Endothelial cell (in vitro differentiated cells): ENCODE measurements around the gene B4GALNT2. TPM values are rescaled to one million over a fixed set of nuclear protein-coding genes. Genes with fewer than 3 reads are reported as not detected.

ENCODE experiments used
- DNase-seq: peaks from one replicate; pipeline ENCODE4 v3.0.0; 2021; ENCODE audit warnings: low spot score
- H3K27ac Mint-ChIP-seq: one replicate; pipeline ENCODE4 v1.8.0; 2021; ENCODE audit warnings: mixed read lengths, inconsistent platforms; ENCODE audit not compliant: unreplicated experiment
- H3K27me3 Mint-ChIP-seq: one replicate; pipeline ENCODE4 v1.8.0; 2021; ENCODE audit warnings: mild to moderate bottlenecking, moderate library complexity, mixed read lengths, inconsistent platforms; ENCODE audit not compliant: unreplicated experiment
- H3K36me3 Mint-ChIP-seq: one replicate; pipeline ENCODE4 v1.8.0; 2021; ENCODE audit warnings: mild to moderate bottlenecking, low read depth, mixed read lengths, inconsistent platforms; ENCODE audit not compliant: unreplicated experiment
- H3K4me1 Mint-ChIP-seq: one replicate; pipeline ENCODE4 v1.8.0; 2021; ENCODE audit warnings: mild to moderate bottlenecking, mixed read lengths, inconsistent platforms; ENCODE audit not compliant: unreplicated experiment
- H3K4me3 Mint-ChIP-seq: one replicate; pipeline ENCODE4 v1.8.0; 2021; ENCODE audit warnings: mild to moderate bottlenecking, mixed read lengths, inconsistent platforms; ENCODE audit not compliant: unreplicated experiment
- H3K9me3 Mint-ChIP-seq: one replicate; pipeline ENCODE4 v1.8.0; 2021; ENCODE audit warnings: mixed read lengths, inconsistent platforms; ENCODE audit not compliant: unreplicated experiment
- total RNA-seq: library from RNA; stranded (reverse); fragmentation: NEBNext Ultra II Directional; extraction: Animal tissue kit (Norgen Biotek cat#: 25700); gene quantifications from one replicate; pipeline ENCODE4 v1.2.1, GENCODE V29; 2021; ENCODE audit not compliant: unreplicated experiment
- TF ChIP-seq, protein P1 (sequence below): fragments of 200-600 bp; sonication (generic); IDR thresholded peaks from one replicate; pipeline ENCODE4 v1.5.0; 2021; ENCODE audit warnings: antibody characterized with exemption; ENCODE audit not compliant: unreplicated experiment

The B4GALNT2 gene
- total RNA-seq, 1 donor from 2014 or later, result not detected

DNA sequence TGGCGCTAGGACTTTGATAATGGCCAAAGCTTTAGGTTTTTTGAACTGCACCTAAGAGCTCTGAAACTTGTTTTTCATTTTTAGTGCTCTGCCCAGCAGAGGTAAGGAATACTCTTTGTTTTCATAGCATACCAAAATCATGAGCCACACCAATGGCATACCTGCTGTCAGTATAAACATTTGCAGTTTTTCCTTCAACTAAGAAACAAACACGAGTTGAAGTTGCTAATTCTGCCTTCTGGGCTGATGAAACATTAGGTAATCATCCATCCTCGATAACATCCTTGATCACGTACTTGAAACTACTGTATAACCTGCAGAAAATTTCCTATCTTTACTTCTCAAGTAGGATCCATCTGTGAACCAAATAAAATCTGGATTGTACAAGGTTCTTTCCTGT is 20.6 kb upstream of the B4GALNT2 start:
- Mint-ChIP-seq H3K4me1 (peaks cover 5% of the 10 kb centered on the region), H3K27ac (no peak overlapping the region), H3K27me3 (peaks cover 1% of the 10 kb centered on the region), H3K4me3 (no peak overlapping the region), H3K9me3 (no peaks in the 10 kb centered on the region), H3K36me3 (no peaks in the 10 kb centered on the region)
- TF ChIP-seq, protein P1, sequence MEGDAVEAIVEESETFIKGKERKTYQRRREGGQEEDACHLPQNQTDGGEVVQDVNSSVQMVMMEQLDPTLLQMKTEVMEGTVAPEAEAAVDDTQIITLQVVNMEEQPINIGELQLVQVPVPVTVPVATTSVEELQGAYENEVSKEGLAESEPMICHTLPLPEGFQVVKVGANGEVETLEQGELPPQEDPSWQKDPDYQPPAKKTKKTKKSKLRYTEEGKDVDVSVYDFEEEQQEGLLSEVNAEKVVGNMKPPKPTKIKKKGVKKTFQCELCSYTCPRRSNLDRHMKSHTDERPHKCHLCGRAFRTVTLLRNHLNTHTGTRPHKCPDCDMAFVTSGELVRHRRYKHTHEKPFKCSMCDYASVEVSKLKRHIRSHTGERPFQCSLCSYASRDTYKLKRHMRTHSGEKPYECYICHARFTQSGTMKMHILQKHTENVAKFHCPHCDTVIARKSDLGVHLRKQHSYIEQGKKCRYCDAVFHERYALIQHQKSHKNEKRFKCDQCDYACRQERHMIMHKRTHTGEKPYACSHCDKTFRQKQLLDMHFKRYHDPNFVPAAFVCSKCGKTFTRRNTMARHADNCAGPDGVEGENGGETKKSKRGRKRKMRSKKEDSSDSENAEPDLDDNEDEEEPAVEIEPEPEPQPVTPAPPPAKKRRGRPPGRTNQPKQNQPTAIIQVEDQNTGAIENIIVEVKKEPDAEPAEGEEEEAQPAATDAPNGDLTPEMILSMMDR, result no peak
- no peak for DNase-seq

DNA sequence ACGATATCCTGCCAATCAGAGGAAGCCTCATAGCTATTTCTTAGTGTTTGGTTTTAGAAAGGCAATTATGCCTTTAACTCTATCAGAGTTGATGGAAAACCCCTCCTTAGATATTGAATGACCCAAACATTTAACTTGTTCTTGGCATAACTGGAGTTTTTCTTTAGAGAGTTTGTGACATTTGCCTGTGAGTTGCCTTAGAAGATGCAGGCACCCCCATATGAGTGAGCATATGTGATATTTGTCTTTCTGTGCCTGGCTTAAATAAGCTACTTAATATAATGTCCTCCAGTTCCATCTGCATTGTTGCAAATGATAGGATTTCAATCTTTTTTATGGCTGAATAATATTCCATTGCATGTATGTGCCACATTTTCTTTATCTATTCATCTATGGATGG is 19.6 kb upstream of the B4GALNT2 start:
- Mint-ChIP-seq H3K9me3 (no peaks in the 10 kb centered on the region), H3K36me3 (no peaks in the 10 kb centered on the region), H3K27me3 (peaks cover 1% of the 10 kb centered on the region), H3K4me3 (no peak overlapping the region), H3K4me1 (peaks cover 5% of the 10 kb centered on the region), H3K27ac (no peak overlapping the region)
- TF ChIP-seq, protein P1, result no peak
- no peak for DNase-seq

DNA sequence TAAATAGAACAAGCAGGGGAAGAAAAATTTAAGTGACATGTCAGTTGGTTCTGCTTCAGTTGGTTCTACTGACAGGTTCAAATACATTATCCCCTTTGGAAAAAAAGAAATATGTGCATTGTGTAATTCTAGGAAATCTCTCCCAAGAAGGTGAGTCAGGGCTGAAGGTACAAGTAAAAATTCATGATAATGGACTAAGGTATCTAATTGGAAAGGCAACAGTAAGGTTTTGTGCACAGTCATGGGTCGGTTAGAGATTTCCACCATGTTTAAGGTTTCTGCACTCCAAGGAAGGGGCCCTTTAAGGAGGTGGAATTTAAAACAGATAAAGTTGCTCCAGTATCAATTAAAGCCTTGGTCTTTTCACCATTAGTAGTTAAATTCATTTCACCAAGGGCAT is 17.9 kb upstream of the B4GALNT2 start:
- Mint-ChIP-seq H3K36me3 (no peaks in the 10 kb centered on the region), H3K4me3 (no peak overlapping the region), H3K4me1 (no peaks in the 10 kb centered on the region), H3K27me3 (no peaks in the 10 kb centered on the region), H3K9me3 (no peaks in the 10 kb centered on the region), H3K27ac (no peak overlapping the region)
- DNase-seq, result no peak
- TF ChIP-seq, protein P1, result no peak

DNA sequence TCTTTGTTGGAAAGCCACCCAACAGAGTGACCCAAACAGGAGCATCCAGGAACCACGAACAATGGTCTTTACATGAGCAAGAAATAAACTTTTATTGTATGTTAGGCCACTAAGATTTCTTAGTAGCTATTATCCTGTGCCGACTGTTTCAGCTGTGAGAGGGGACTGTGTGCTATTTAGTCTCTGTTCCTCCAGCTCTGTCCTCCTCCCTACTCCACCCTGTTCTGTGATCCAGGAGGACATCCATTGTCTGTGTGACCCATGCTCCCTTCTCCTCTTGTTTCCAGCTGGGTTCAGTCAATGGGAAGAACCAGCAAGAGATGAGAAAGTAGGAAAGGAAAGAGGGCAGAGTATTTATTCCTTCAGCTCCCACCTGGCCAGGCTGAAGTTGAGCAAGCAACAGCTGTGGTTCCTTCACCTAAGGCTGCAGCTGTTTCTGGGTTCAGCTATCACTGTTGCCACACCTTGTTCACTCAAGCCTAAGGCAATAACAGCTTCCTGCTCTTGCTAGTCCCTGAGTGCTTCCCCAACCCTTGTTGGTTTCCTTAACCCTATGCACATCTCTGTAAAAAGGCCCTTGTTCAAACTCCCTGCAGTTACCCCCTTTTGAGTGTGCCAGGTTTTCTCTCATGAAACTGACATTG is 14.9 kb upstream of the B4GALNT2 start:
- DNase-seq, result no peak
- Mint-ChIP-seq H3K4me3 (no peak overlapping the region), H3K4me1 (no peaks in the 10 kb centered on the region), H3K27me3 (no peaks in the 10 kb centered on the region), H3K9me3 (no peaks in the 10 kb centered on the region), H3K36me3 (peaks cover 3% of the 10 kb centered on the region), H3K27ac (no peak overlapping the region)
- TF ChIP-seq, protein P1, result no peak

DNA sequence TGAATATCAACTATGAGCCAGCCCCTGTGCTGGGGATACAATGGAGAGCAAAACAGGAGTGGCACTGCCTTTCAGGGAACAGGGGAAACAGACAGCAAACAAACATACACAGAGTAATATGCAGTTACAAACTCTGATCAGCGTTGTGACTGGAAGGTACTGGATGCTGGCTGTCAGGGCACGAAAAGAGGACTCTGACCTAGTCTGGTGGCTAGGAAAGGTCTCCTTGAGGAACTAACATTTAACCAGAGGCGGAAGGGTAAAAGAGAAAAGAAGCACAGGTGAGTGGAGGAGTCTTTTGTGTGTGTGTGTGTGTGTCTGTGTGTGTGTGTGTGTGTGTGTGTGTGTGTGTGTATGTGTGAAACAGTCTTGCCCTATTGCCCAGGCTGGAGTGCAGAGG is 12.4 kb upstream of the B4GALNT2 start:
- Mint-ChIP-seq H3K27me3 (no peaks in the 10 kb centered on the region), H3K9me3 (no peaks in the 10 kb centered on the region), H3K36me3 (peaks cover 3% of the 10 kb centered on the region), H3K4me1 (no peaks in the 10 kb centered on the region), H3K27ac (no peak overlapping the region), H3K4me3 (no peak overlapping the region)
- DNase-seq, result no peak
- TF ChIP-seq, protein P1, result no peak
